Osteocyte (in vitro differentiated cells): ENCODE measurements around the gene FOXA2. TPM values are rescaled to one million over a fixed set of nuclear protein-coding genes. Genes with fewer than 3 reads are reported as not detected.
"Not testable (repeated sequence)": the region's sequence is repeated elsewhere in the genome, so short reads cannot be mapped to it uniquely, and the experiment has no call there.

Experiments used
- DNase-seq: peaks from one replicate; pipeline ENCODE4 v3.0.0; 2021; ENCODE audit warnings: mixed read lengths; ENCODE audit not compliant: unreplicated experiment; ENCODE audit errors: extremely low spot score
- H3K27ac Mint-ChIP-seq: one replicate; pipeline ENCODE4 v1.8.0; 2021; ENCODE audit warnings: mild to moderate bottlenecking, mixed read lengths; ENCODE audit not compliant: unreplicated experiment
- H3K27me3 Mint-ChIP-seq: one replicate; pipeline ENCODE4 v1.8.0; 2021; ENCODE audit warnings: mixed read lengths; ENCODE audit not compliant: unreplicated experiment
- H3K36me3 Mint-ChIP-seq: one replicate; pipeline ENCODE4 v1.8.0; 2021; ENCODE audit warnings: mixed read lengths; ENCODE audit not compliant: unreplicated experiment
- H3K4me1 Mint-ChIP-seq: one replicate; pipeline ENCODE4 v1.8.0; 2021; ENCODE audit warnings: mixed read lengths; ENCODE audit not compliant: unreplicated experiment
- H3K4me3 Mint-ChIP-seq: one replicate; pipeline ENCODE4 v1.8.0; 2021; ENCODE audit warnings: mild to moderate bottlenecking, moderate library complexity, mixed read lengths; ENCODE audit not compliant: unreplicated experiment
- H3K9me3 Mint-ChIP-seq: one replicate; pipeline ENCODE4 v1.8.0; 2021; ENCODE audit warnings: mixed read lengths; ENCODE audit not compliant: unreplicated experiment
- CTCF ChIP-seq: fragments of 200-600 bp; sonication (generic); IDR thresholded peaks from 2 replicates; pipeline ENCODE4 v1.5.0; 2021; ENCODE audit warnings: antibody characterized with exemption, mild to moderate bottlenecking, moderate library complexity
- total RNA-seq: library from RNA; stranded (reverse); gene quantifications from 2 replicates; pipeline ENCODE4 v1.2.1, GENCODE V29; 2021

The FOXA2 gene
- total RNA-seq, 1 donor from 2014 or later, result not detected

- no peak overlapping the region for H3K27ac Mint-ChIP-seq
- peaks cover 11% of the 10 kb centered on the region for H3K27me3 Mint-ChIP-seq
- no peaks in the 10 kb centered on the region for H3K36me3 Mint-ChIP-seq
- DNase-seq, result no peak
- H3K4me3 Mint-ChIP-seq, result no peak overlapping the region
- no peaks in the 10 kb centered on the region for H3K9me3 Mint-ChIP-seq
- no peak for TF ChIP-seq CTCF
- H3K4me1 Mint-ChIP-seq, result no peaks in the 10 kb centered on the region
These were observed 17.2 kb upstream of the FOXA2 start for GRCh38 chr20:22601361-22602141.

- H3K27ac Mint-ChIP-seq, H3K4me3 Mint-ChIP-seq, H3K4me1 Mint-ChIP-seq, H3K9me3 Mint-ChIP-seq, DNase-seq, H3K36me3 Mint-ChIP-seq: not testable (repeated sequence)
- H3K27me3 Mint-ChIP-seq, result peaks cover 17% of the 10 kb centered on the region
These were observed 14.9 kb upstream of the FOXA2 start for GRCh38 chr20:22599258-22599657.

GRCh38 chr20:22597303-22597702, 12.9 kb upstream of the FOXA2 start:
- TF ChIP-seq CTCF, result no peak
- Mint-ChIP-seq H3K27ac (no peak overlapping the region), H3K36me3 (no peaks in the 10 kb centered on the region), H3K4me3 (no peak overlapping the region), H3K4me1 (no peaks in the 10 kb centered on the region), H3K9me3 (no peaks in the 10 kb centered on the region), H3K27me3 (peaks cover 32% of the 10 kb centered on the region)
- DNase-seq, result no peak

- no peaks in the 10 kb centered on the region for H3K4me1 Mint-ChIP-seq
- H3K36me3 Mint-ChIP-seq, result peaks cover 2% of the 10 kb centered on the region
- no peaks in the 10 kb centered on the region for H3K9me3 Mint-ChIP-seq
- H3K27me3 Mint-ChIP-seq, result peaks cover 79% of the 10 kb centered on the region
- no peak for TF ChIP-seq CTCF
- H3K27ac Mint-ChIP-seq, result no peak overlapping the region
- DNase-seq, result no peak
- H3K4me3 Mint-ChIP-seq, result no peak overlapping the region
These were observed 6.3 kb upstream of the FOXA2 start for GRCh38 chr20:22590662-22591061.

- Mint-ChIP-seq H3K4me3 (no peak overlapping the region), H3K36me3 (peaks cover 3% of the 10 kb centered on the region), H3K27ac (no peak overlapping the region), H3K4me1 (peaks cover 12% of the 10 kb centered on the region), H3K9me3 (no peaks in the 10 kb centered on the region), H3K27me3 (peaks cover 76% of the 10 kb centered on the region)
- DNase-seq, result no peak
- peak; percentile 31 for TF ChIP-seq CTCF
These were observed 2.4 kb upstream of the FOXA2 start for GRCh38 chr20:22586645-22587310.
